GM23248 (cell line): ENCODE measurements around the gene TMEM126B.

Source experiments
- EZH2 ChIP-seq: fragments of 200-600 bp; sonication (generic); IDR thresholded peaks from 2 replicates; pipeline ENCODE4 v1.6.1; 2018; ENCODE audit warnings: antibody characterized with exemption, mild to moderate bottlenecking; ENCODE audit not compliant: insufficient read depth, poor library complexity, severe bottlenecking
- EZH2phosphoT487 ChIP-seq: fragments of 200-600 bp; sonication (generic); IDR thresholded peaks from 2 replicates; pipeline ENCODE4 v1.6.1; 2018; ENCODE audit warnings: antibody characterized with exemption, moderate library complexity, mild to moderate bottlenecking, low read depth; ENCODE audit not compliant: insufficient read depth

GRCh38 chr11:85603220-85603619 is 25.2 kb upstream of the TMEM126B start:
- TF ChIP-seq EZH2 (no peak), EZH2phosphoT487 (no peak)
